GM23338 (cell line): ENCODE results near the gene EML3.

ENCODE experiments used
- CREB1 ChIP-seq: fragments of 250-450 bp; sonication (Bioruptor Pico); IDR thresholded peaks from 2 replicates; pipeline ENCODE4 v1.5.0; 2020; ENCODE audit warnings: low read depth, mild to moderate bottlenecking, moderate library complexity
- EZH2 ChIP-seq: fragments of 200-600 bp; sonication (generic); IDR thresholded peaks from one replicate; pipeline ENCODE4 v1.8.0; 2017; ENCODE audit warnings: antibody characterized with exemption, mild to moderate bottlenecking, low read depth; ENCODE audit not compliant: unreplicated experiment
- EZH2phosphoT487 ChIP-seq: fragments of 200-600 bp; sonication (generic); IDR thresholded peaks from one replicate; pipeline ENCODE4 v1.8.1; 2018; ENCODE audit warnings: antibody characterized with exemption; ENCODE audit not compliant: unreplicated experiment
- JUNB ChIP-seq: IDR thresholded peaks from one replicate; pipeline ENCODE4 v1.6.1; 2016; ENCODE audit warnings: antibody characterized with exemption; ENCODE audit not compliant: unreplicated experiment
- NANOG ChIP-seq: IDR thresholded peaks from 2 replicates; pipeline ENCODE4 v1.6.1; 2016; ENCODE audit warnings: antibody characterized with exemption, borderline replicate concordance
- POLR2AphosphoS5 ChIP-seq: IDR thresholded peaks from 2 replicates; pipeline ENCODE4 v1.6.1; 2016; ENCODE audit warnings: antibody characterized with exemption, low read depth
- REST ChIP-seq: IDR thresholded peaks from one replicate; pipeline ENCODE4 v1.6.1; 2018; ENCODE audit warnings: antibody characterized with exemption; ENCODE audit not compliant: unreplicated experiment
- STAT1 ChIP-seq: IDR thresholded peaks from one replicate; pipeline ENCODE4 v1.6.1; 2016; ENCODE audit warnings: antibody characterized with exemption; ENCODE audit not compliant: unreplicated experiment
- ZNF114 ChIP-seq: fragments of 250-450 bp; sonication (Bioruptor Pico); IDR thresholded peaks from 2 replicates; pipeline ENCODE4 v1.5.0; 2020; ENCODE audit warnings: mild to moderate bottlenecking, moderate library complexity
- ZNF331 ChIP-seq: fragments of 250-450 bp; sonication (Bioruptor Pico); IDR thresholded peaks from 2 replicates; pipeline ENCODE4 v1.5.0; 2020; ENCODE audit warnings: low read depth, mild to moderate bottlenecking, moderate library complexity
- TF ChIP-seq, protein P1 (sequence below), 2 experiments: fragments of 200-600 bp in 1 of 2; sonication (generic) in 1 of 2; conservative IDR thresholded peaks; 2 replicates each; pipeline versions ENCODE4 v1.5.1 to v1.6.1; 2016 to 2017; ENCODE audit warnings: antibody characterized with exemption in 2 of 2, low read depth in 2 of 2, mild to moderate bottlenecking in 2 of 2, moderate library complexity in 1 of 2
- TF ChIP-seq, protein P2 (sequence below): IDR thresholded peaks from 2 replicates; pipeline ENCODE4 v1.6.1; 2016; ENCODE audit warnings: antibody characterized with exemption
- TF ChIP-seq, protein P3 (sequence below): fragments of 250-450 bp; sonication (Bioruptor Pico); IDR thresholded peaks from 2 replicates; pipeline ENCODE4 v1.5.0; 2020; ENCODE audit warnings: mild to moderate bottlenecking, moderate library complexity

GRCh38 chr11:62555464-62556107 lies 57.0 kb downstream of the EML3 start:
- TF ChIP-seq, protein P1, sequence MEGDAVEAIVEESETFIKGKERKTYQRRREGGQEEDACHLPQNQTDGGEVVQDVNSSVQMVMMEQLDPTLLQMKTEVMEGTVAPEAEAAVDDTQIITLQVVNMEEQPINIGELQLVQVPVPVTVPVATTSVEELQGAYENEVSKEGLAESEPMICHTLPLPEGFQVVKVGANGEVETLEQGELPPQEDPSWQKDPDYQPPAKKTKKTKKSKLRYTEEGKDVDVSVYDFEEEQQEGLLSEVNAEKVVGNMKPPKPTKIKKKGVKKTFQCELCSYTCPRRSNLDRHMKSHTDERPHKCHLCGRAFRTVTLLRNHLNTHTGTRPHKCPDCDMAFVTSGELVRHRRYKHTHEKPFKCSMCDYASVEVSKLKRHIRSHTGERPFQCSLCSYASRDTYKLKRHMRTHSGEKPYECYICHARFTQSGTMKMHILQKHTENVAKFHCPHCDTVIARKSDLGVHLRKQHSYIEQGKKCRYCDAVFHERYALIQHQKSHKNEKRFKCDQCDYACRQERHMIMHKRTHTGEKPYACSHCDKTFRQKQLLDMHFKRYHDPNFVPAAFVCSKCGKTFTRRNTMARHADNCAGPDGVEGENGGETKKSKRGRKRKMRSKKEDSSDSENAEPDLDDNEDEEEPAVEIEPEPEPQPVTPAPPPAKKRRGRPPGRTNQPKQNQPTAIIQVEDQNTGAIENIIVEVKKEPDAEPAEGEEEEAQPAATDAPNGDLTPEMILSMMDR (conservative IDR thresholded peaks at IDR 0.05; ENCODE audit: low read depth in 2 of 2), result no peak
- no peak; the same call in 1 of the 2 replicates for TF ChIP-seq POLR2AphosphoS5
- TF ChIP-seq EZH2phosphoT487, result no peak
- TF ChIP-seq EZH2, result no peak
- no peak for TF ChIP-seq REST
- TF ChIP-seq ZNF114 (CRISPR knock-in tag), result no peak
- no peak for TF ChIP-seq CREB1
- TF ChIP-seq NANOG, result no peak
- TF ChIP-seq, protein P2, sequence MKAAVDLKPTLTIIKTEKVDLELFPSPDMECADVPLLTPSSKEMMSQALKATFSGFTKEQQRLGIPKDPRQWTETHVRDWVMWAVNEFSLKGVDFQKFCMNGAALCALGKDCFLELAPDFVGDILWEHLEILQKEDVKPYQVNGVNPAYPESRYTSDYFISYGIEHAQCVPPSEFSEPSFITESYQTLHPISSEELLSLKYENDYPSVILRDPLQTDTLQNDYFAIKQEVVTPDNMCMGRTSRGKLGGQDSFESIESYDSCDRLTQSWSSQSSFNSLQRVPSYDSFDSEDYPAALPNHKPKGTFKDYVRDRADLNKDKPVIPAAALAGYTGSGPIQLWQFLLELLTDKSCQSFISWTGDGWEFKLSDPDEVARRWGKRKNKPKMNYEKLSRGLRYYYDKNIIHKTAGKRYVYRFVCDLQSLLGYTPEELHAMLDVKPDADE, result no peak
- no peak for TF ChIP-seq ZNF331 (CRISPR knock-in tag)
- TF ChIP-seq, protein P3, sequence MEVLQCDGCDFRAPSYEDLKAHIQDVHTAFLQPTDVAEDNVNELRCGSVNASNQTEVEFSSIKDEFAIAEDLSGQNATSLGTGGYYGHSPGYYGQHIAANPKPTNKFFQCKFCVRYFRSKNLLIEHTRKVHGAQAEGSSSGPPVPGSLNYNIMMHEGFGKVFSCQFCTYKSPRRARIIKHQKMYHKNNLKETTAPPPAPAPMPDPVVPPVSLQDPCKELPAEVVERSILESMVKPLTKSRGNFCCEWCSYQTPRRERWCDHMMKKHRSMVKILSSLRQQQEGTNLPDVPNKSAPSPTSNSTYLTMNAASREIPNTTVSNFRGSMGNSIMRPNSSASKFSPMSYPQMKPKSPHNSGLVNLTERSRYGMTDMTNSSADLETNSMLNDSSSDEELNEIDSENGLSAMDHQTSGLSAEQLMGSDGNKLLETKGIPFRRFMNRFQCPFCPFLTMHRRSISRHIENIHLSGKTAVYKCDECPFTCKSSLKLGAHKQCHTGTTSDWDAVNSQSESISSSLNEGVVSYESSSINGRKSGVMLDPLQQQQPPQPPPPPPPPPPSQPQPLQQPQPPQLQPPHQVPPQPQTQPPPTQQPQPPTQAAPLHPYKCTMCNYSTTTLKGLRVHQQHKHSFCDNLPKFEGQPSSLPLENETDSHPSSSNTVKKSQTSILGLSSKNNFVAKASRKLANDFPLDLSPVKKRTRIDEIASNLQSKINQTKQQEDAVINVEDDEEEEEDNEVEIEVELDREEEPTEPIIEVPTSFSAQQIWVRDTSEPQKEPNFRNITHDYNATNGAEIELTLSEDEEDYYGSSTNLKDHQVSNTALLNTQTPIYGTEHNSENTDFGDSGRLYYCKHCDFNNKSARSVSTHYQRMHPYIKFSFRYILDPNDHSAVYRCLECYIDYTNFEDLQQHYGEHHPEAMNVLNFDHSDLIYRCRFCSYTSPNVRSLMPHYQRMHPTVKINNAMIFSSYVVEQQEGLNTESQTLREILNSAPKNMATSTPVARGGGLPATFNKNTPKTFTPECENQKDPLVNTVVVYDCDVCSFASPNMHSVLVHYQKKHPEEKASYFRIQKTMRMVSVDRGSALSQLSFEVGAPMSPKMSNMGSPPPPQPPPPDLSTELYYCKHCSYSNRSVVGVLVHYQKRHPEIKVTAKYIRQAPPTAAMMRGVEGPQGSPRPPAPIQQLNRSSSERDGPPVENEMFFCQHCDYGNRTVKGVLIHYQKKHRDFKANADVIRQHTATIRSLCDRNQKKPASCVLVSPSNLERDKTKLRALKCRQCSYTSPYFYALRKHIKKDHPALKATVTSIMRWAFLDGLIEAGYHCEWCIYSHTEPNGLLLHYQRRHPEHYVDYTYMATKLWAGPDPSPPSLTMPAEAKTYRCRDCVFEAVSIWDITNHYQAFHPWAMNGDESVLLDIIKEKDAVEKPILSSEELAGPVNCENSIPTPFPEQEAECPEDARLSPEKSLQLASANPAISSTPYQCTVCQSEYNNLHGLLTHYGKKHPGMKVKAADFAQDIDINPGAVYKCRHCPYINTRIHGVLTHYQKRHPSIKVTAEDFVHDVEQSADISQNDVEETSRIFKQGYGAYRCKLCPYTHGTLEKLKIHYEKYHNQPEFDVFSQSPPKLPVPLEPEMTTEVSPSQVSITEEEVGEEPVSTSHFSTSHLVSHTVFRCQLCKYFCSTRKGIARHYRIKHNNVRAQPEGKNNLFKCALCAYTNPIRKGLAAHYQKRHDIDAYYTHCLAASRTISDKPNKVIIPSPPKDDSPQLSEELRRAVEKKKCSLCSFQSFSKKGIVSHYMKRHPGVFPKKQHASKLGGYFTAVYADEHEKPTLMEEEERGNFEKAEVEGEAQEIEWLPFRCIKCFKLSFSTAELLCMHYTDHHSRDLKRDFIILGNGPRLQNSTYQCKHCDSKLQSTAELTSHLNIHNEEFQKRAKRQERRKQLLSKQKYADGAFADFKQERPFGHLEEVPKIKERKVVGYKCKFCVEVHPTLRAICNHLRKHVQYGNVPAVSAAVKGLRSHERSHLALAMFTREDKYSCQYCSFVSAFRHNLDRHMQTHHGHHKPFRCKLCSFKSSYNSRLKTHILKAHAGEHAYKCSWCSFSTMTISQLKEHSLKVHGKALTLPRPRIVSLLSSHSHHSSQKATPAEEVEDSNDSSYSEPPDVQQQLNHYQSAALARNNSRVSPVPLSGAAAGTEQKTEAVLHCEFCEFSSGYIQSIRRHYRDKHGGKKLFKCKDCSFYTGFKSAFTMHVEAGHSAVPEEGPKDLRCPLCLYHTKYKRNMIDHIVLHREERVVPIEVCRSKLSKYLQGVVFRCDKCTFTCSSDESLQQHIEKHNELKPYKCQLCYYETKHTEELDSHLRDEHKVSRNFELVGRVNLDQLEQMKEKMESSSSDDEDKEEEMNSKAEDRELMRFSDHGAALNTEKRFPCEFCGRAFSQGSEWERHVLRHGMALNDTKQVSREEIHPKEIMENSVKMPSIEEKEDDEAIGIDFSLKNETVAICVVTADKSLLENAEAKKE, result no peak
- TF ChIP-seq STAT1, result no peak
- no peak for TF ChIP-seq JUNB
